Activated effector memory CD4-positive, alpha-beta T cell treated with anti-CD3 and anti-CD28 coated beads, Interleukin-2, amount 50 U/mL, for 16 hours (primary cell): ENCODE results near the gene PTPRN2.

Experiments
- DNase-seq: peaks from one replicate; pipeline ENCODE4 v3.0.0-alpha.2; 2020

The PTPRN2 gene

GRCh38 chr7:158576050-158576762, 11.4 kb downstream of the PTPRN2 start:
- DNase-seq, result peak; percentile 43

GRCh38 chr7:158574308-158575036, 13.2 kb downstream of the PTPRN2 start:
- no peak for DNase-seq

- no peak for DNase-seq
Measured at GRCh38 chr7:158573310-158573709, 14.3 kb downstream of the PTPRN2 start.

DNA sequence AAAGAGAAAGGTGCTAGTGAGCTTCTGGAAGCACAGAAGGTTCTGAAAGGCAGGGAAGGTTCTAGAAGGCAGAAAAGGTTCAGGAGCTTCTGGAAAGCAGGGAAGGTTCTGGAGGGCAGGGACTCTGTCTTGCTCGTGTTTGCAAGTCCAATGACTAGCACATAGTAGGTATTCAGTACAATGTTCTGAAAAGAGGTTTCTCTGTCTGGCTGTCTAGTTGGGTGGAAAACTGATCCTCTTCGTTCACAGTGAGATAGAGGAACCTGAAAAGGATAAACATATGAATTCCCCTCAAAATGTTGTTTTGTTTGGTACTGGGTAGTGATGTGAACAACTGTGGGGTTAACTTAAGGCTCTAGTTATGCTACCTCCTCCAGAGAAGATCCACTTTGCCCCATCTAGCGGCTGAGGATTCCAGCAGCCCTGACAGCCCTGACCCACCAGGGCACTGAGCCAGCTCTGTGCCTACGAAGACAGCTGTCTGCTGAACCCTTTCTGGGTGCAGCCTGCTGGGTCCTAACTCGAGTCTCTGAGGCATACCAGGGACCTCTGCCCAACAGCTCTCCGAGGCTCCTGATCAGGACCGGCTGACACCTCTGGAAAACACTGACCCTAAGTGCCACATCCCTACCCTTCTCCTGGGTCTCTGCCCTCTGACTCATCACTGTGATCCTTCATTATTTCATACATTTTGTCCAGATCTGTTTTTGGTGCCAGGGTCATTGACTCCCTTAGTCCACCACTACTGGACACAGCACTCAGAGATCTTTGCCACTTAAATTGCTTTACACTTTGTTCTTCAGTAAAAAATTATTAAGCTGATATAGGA, 15.4 kb downstream of the PTPRN2 start:
- no peak for DNase-seq

- DNase-seq, result no peak
Measured at GRCh38 chr7:158570449-158571170, 17.0 kb downstream of the PTPRN2 start.

- DNase-seq, result no peak
Measured at GRCh38 chr7:158569858-158570323, 17.7 kb downstream of the PTPRN2 start.

GRCh38 chr7:158568974-158569857, 18.4 kb downstream of the PTPRN2 start:
- no peak for DNase-seq

- no peak for DNase-seq
Measured at GRCh38 chr7:158567153-158567603, 20.4 kb downstream of the PTPRN2 start.

- peak; percentile 10 for DNase-seq
Measured at GRCh38 chr7:158564663-158565035, 23.0 kb downstream of the PTPRN2 start.

DNA sequence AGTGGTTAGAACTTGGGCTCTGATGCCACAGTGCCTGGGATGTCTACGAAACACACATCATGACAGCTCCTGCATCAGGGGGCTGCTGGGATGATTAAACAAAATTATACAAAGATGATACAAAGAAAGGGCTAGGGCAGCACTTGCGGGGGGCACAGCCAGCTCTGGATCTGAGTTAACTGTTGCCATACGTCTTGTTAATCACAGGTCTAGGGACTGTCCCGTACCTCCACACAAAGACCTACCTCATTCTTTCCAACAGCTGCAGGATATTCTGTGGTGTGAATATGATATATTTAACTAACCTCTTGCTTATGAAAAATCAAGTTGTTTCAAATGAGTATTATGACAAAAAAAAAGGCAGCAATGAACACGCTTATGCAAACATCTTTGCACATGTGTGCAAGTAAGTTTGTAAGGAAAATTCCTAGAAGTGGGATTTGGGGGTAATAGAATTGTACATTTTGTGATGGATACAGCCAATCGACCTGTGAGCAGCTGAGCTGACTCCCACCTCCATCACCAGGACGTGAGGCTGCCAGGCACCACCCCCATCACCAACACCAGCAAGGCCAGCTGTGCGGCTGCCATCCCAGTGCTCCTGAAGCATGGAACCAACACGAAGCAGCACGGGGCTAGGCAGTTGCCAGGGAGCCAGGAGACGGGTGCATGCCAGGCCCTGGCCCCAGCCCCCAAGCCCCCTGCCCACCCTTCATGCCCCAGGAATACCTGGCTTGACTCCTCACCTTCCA, 23.5 kb downstream of the PTPRN2 start:
- peak; percentile 41 for DNase-seq

- DNase-seq, result no peak
Measured at GRCh38 chr7:158563051-158563450, 24.6 kb downstream of the PTPRN2 start.

- no peak for DNase-seq
Measured at GRCh38 chr7:158562517-158562916, 25.1 kb downstream of the PTPRN2 start.

DNA sequence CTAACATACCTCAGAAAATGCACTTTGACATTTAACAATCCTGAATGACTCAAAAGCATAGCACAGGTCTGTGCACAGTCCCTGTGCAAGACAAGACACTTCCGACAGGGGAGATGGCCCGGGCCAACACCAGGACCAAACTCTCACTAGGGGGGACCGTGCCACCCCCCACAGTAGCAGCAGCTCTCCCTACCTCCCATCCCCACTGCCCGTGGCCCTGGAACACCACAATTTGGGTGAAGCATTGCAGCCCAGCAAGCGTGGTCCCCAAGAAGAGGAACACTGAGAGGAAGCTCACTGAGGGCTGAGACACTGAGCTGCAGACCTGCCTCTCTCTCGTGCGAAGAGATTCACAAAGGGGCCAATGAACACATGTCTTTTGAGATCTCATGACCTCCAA, 26.0 kb downstream of the PTPRN2 start:
- DNase-seq, result no peak

GRCh38 chr7:158560386-158560785, 27.2 kb downstream of the PTPRN2 start:
- DNase-seq, result peak; percentile 41

GRCh38 chr7:158559356-158559755, 28.3 kb downstream of the PTPRN2 start:
- peak; percentile 22 for DNase-seq

GRCh38 chr7:158558816-158559215, 28.8 kb downstream of the PTPRN2 start:
- DNase-seq, result peak; percentile 27

GRCh38 chr7:158557441-158557755, 30.2 kb downstream of the PTPRN2 start:
- DNase-seq, result peak; percentile 27

GRCh38 chr7:158556721-158557440, 30.7 kb downstream of the PTPRN2 start:
- peak; percentile 43 for DNase-seq

DNA sequence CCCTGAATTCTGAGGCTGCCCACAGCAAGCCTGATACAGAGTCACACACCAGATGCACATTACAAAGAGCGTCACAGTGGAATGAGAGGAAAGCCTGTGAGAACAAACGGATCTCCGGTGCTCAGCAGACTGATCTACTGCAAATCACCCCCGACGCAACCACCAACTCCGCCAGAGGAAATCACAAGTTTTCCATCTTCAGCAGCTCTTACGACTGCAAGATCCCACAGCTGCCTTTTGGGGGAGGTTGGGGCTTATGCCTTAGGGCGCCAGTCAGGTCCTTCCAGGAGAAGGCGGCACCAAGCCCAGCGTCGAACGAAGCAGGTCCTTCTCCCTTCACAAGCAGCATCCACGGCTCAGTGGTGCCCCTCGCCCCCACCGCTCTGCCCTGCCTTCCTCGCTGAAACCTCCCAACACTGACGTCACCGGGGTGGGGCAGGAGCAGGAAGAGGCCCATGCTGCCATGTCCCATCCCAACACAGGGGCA, 32.5 kb downstream of the PTPRN2 start:
- no peak for DNase-seq

DNA sequence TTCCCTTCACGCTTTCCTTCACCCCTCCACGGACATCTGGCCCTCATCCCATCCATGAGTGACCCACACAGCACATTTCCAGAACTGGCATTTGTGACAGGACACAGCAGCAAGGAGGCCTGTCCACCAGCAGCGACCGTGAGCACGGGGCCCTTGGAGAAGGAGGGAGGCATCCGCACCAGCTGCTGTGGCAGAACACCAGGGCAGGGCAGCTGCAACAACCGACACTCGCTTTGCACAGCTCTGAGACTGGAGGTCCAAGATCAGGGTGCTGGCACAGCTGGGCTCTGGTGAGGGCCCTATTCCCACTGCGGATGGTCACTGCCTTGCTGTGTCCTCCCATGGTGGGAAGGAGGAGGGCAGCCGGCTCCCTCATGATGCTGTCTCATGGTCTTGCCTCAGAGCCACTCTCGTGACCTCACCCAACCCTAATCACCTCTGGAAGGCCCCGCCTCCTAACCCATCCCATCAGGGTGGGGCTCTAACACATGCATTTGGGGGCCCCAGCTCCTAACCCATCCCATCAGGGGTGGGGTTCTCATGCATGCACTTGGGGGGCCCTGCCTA, 36.7 kb downstream of the PTPRN2 start:
- DNase-seq, result no peak
